ENCODE measurements around the gene UXS1.

UXS1 gene

DNA sequence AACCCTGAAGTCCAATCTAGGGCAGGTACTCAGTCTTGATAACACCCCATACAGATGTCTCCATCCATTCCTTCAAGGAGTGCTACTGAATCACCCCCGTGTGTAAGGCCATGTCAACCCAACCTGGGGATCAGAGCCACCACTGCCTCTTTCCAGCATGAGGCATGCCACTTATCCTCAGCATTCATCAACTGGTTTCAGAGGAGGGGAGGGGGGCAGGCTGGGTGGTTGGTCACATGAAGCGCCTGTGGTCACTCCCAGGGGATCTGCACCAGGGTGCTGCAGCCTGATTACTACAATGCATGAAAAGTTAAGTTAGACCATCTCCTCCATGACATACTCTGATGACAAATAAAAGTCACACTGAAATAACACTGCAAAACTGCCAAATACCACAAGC, 65.0 kb downstream of the UXS1 start:
- no peak for DNase-seq

GRCh38 chr2:106127776-106128268, 66.3 kb downstream of the UXS1 start:
- no peak for DNase-seq

DNA sequence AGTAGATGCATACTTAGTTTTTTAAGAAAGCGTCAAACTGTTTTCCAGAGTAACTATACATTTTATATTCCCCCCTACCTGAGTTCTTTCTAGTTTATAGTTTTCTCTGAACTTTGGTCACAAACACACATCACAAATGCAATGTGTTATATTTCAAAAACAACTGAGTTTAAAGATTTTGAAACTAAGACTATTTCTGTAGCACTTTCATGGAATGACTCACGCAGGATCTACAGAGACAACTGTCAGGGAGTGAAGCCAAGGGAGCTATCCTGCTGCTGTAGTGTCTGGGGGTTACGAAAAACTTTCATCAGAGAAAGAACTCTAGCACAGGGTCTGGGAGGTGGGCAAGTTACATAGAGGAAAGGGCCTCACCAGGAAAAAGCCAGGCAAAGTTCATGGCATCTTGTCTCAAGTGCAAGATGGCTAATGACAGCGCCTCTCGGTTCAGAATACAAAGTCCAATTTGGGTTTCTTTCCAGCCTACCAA, 66.8 kb downstream of the UXS1 start:
- DNase-seq: no peak

DNA sequence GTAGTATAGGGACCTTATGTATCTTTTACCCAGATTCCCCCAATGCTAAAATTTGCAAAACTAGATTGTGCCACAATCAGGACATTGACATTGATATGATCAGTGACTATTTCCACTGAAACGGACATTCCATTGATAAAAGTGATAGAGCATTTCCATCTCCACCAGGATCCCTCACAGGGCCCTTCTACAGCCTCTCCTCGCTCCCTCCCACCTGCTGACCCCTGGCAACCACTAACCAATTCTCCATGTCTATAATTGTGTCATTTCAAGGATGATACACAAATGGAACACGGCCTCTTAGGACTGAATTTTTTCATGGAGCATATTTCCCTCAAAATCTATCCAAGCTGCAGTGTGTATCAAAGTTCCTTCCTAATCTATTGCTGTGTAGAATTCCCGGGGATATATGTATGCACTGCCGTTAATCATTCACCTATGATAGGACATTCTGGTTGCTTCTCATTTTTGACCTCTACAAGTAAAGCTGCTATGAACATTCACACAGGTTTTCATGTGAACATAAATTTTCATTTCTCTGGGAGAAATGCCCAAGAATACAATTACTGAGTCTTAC, 67.3 kb downstream of the UXS1 start:
- no peak for DNase-seq

DNA sequence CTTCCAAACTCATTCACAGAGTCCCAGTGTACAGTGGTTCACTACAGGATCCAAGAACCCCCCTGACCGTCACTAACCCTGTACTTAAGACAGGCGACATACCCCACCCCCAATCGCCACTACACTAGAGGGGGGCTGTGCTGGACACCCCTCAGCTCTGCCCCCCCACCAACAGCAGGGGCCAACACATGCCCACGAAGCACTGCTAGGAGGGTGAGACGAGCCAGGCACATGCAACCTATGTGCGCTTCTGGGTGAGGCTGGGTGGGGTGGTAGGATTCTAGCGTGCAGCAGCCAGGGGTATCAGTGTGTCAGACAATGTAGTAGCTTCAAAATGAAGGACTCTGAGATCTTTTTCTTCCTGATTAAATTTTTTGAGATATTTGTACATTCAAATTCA, 67.8 kb downstream of the UXS1 start:
- DNase-seq: no peak

DNA sequence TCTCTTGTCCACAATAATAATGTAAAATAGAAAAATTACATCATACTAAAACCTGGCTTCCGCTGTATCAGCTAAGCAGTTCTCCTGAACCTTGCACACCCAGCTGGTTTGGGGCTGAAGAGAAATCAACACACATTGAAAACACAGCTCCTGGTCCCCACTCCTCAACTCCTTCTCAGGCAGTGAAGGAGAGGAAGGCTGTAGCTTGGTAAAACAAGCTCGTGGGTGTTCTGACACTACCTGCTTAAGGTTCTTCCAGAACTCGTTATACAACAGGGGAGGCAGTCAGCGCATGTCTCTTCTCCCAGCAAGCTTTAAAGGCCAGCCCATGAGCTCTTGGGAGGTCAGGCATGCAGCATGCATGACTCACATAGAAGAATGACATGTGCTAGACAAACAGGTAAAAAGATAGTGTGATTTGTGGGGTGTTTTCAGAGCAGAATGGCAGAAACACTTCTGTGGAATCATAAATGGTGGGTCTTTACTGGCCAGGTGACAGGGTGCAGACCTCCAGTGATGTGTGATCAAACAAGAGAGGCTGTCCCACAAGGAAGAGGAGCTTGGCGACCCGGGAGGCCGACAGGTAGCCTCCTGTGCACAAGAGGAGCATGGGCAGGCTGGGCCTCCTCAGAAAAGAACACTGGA, 69.1 kb downstream of the UXS1 start:
- no peak for DNase-seq

DNA sequence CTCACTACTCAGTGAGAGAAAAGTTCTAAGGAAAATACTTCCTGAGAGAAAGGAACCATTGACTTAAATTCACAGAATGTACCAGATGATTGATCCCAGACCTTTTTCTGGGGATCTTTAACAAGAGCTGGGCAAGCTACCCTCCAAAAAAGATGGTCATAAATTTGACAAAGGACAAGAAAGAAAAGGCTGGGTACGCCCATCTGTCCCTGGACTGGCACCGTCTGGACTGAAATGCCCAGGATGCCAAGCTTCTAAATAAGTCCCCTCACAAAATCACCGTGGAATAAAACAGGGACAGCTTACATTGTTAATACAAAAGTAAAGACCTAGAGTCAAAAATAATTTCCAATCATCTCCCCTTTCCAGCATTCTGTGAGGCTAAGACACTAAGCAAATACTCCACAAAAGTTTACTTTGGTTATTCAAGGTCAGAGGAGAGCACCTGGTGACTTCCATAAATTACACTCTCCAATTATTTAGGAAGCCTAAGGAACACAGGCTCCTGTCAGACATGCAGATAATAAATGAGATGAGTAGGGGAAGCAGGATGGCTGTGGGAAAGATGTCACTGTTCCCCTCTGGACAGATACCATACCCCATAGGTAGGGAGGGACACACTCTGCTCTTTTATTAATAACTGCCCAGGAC, 69.9 kb downstream of the UXS1 start:
- no peak for DNase-seq

DNA sequence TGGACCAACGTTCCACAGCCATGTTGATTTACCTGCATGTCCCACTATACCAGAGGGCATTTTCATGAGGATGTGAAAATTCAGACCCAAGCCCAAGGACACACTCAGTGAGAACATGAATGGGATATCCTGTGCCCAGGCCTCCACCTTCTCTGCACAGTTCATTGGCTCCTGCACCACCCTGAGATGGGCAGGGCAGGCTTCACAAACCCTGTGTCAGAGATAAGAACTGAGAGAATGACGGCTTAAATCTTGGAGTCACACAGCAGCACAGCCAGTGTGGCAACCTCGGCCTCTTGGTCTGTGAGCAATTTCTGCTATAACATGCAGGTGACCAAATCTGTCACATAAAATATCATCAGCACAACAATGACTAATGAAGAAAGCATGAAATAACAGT, 71.9 kb downstream of the UXS1 start:
- no peak for DNase-seq

- DNase-seq: no peak
Observed at GRCh38 chr2:106120432-106120831, 73.7 kb downstream of the UXS1 start.

GRCh38 chr2:106119074-106119473, 75.0 kb downstream of the UXS1 start:
- no peak for DNase-seq

DNA sequence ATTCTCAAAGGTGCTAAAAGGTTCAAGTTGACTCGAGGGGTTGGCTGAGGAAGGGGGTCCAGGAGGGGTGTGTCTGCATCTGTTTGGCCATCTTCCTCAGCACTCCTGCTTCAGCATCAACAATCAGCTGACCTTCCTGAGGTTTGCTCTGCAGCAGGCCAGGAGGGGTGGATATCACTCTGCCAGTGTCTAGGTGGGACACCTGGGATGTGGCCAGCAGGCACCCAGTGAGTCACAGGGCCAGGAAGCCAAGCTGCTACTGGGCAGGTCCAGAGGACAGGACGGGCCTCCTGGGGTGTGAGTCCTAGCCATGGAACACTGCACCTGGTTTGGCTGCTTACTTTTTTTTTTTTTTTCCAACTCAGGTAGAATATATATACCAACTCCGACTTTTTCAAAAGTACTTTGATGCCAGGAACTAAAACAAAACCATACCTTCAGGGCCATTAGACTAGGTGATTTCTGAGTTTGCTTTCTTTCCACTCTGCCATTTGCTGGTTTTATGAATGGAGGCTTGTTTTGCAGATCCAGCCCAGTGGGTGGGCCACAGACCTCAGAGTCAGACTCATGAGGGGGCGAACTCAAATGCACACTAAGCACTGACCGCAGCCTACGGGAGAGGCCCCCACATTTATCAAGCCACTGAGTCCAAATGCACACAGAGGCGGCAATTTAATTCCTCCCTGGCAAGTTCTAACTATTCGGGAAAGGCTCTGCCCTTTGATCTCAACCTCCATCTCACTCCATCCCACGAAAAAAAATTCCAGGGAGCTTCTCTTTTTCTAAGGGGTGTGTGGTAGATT, 76.0 kb downstream of the UXS1 start:
- DNase-seq: no peak

DNA sequence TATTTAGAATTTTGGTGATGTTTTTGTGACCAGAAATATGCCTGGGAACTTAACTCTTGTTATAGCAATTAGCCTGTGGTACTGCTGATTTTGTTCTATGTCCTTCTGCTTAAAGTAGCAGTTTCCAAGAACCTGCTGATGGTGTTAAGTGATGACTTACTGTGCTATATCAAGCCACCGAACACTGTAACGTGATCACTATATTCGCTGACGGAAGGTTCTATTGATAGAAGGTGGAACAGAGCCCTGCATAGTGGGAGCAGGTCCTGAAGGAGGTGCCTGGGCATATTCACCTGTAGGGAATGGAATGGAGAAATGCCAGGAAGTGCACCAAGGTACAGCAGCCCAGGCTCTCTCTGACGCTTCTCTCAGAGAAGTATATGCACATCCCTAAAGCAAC, 76.8 kb downstream of the UXS1 start:
- no peak for DNase-seq

GRCh38 chr2:106116248-106116647, 77.9 kb downstream of the UXS1 start:
- no peak for DNase-seq

DNA sequence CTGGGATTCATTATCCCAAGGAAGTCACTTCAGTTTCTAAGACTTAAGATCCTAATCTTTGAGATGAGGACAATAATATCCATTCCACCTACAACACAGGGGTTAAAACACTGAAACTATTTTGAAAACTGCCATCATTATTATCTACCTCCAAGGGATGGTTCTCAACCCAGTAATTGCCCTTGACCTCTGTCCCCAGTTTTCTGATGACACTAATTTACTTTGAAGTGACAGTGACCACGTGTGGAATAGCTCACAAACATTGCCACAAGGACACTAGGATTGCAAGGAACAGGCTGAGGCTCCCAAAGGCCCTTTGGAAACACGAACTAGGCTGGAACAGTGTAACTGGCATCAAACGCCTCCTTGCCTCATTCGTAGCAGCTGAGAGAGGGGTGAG, 78.4 kb downstream of the UXS1 start:
- no peak for DNase-seq

GRCh38 chr2:106115250-106115649, 78.9 kb downstream of the UXS1 start:
- no peak for DNase-seq

DNA sequence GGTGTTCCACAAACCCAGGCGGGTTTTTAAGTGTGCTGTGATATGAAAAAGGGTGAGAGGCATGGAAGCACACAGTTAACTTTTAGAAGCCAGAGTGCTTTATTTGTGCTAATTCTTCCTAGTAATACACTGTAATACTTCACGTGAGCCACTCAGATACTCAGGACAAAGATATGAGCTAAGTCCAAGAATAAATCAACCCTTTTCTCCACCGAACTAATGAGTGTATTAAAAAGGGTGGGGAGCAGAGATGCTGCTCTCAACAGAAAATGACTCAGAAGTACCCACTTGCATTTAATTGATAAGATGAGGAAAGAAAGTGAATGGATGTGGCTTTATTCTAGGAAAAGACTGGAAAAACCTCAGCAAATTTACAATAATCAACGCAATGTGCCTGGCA, 79.9 kb downstream of the UXS1 start:
- DNase-seq: no peak

- DNase-seq: no peak
Observed at GRCh38 chr2:106113361-106113966, 80.6 kb downstream of the UXS1 start.

GRCh38 chr2:106111882-106112571, 82.1 kb downstream of the UXS1 start:
- DNase-seq: no peak

- DNase-seq: no peak
Observed at GRCh38 chr2:106109675-106110424, 84.3 kb downstream of the UXS1 start.

DNA sequence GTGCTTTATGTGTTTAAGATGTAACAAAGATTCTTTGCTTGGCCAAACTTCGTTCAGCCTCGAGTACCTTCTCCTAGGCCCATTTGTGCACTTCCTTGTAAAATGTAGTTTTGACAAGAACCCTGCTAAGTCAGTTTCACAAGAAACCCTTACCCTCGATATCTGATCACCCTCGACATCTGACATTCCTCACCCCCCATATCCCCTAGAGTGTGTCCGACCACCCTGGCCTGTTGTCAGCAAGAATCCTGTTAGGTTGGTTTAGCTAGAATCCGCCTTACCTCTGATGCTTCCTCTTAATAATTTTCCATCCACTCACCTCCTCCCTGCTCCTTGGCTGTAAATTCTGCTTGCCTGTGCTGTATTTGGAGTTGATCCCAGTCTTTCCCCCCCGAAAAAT, 85.3 kb downstream of the UXS1 start:
- no peak for DNase-seq

DNA sequence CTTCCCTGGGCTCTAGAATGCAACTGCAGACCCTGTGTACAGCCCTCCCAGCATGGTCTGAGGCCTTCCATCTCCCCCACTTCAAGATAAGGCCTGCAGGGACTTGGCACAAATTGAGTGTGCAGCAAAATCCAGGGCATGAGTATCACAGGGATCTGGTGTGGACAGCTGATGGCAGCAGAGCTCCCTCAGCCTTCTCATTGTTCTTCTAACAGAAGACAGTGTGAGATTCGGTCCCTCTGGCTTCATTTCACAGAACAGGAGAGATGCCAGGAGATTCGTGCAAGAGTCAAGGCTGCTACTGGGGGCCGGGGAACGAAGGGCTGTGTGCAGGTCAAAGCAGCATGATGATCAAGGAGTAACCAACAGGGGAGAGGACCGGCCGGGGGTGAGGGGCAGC, 85.8 kb downstream of the UXS1 start:
- no peak for DNase-seq

Measured in activated effector memory CD4-positive, alpha-beta T cell treated with Interleukin-2 at 50 U/mL for 16 hours (primary cell).